Vagina (tissue), 2 donors: ENCODE results near the gene HECTD3.

Experiments
- CTCF ChIP-seq, 3 experiments: fragments of 450-650 bp in 2 of 3; fragments of 200-600 bp in 1 of 3; sonication (generic) in 1 of 3; IDR thresholded peaks; one replicate each; pipeline ENCODE4 v1.5.1; 2017 to 2019; ENCODE audit warnings: antibody characterized with exemption in 3 of 3, mild to moderate bottlenecking in 2 of 3, moderate library complexity in 2 of 3
- POLR2A ChIP-seq, 2 donors: fragments of 450-650 bp; IDR thresholded peaks; one replicate each; pipeline ENCODE4 v1.6.1; 2017; ENCODE audit warnings: antibody characterized with exemption in 2 of 2, mild to moderate bottlenecking in 2 of 2, moderate library complexity in 2 of 2

GRCh38 chr1:45002650-45003645, 8.2 kb downstream of the HECTD3 start:
- TF ChIP-seq CTCF (IDR thresholded peaks at IDR 0.05): no peak
- TF ChIP-seq POLR2A (IDR thresholded peaks at IDR 0.05): no peak
